ENCODE measurements around the gene SLC34A3. TPM values are rescaled to one million over a fixed set of nuclear protein-coding genes. Genes with fewer than 3 reads are reported as not detected.

SLC34A3 gene
- total and polyA plus RNA-seq, 2 of the 8 experiments (the other 6 are each of a cell fraction or from before 2014, with no cell fraction given), result 0.08 TPM; not detected in 1

DNA sequence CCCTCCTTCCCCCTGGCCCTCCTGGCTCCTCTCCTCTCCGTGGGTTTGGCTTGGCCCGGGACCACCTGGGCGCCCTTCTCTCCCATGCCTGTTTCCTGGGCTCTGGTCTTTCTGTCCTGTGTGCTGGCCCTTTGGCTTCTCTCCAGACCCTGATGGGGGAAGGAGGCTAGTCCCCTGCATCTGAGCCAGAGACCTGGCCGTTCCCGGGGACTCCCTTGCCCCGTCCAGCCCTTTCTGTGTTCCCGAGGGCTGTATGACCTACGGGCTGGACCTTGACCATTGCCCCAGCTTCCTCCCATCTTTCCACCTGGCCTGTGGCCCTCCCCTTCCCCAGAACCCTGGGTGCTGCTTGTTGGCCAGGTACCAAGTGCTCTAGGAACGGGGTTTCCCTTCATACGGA lies 32.8 kb downstream of the SLC34A3 start:
- Histone ChIP-seq H3K79me2 (ENCODE audit: control insufficient read depth in 1 of 2, insufficient read depth in 2 of 2, low read length in 2 of 2) (no peaks in the 10 kb centered on the region), H3K14ac (ENCODE audit: insufficient read length) (no peak overlapping the region), H3K23ac (ENCODE audit: insufficient read length) (no peak overlapping the region), H3K4me3 (ENCODE audit: extremely low read depth in 1 of 4, insufficient read depth in 2 of 4, low read depth in 3 of 4, low read length in 4 of 4) (no peak overlapping the region), H3K27me3 (replicated peaks in 1 of 4; ENCODE audit: control insufficient read depth in 3 of 4, extremely low read depth in 1 of 4, insufficient read depth in 3 of 4, low read length in 3 of 4) (no peaks in the 10 kb centered on the region), H2BK5ac (ENCODE audit: low read depth, low read length) (peak overlapping the region; percentile 44; the same call in 1 of the 2 replicates), H3K18ac (ENCODE audit: extremely low read depth, low read length) (no peak overlapping the region), H4K8ac (ENCODE audit: extremely low read depth, insufficient read depth, low read length) (no peak overlapping the region), H3K27ac (ENCODE audit: low read depth, low read length) (no peak overlapping the region), H3K9me3 (ENCODE audit: insufficient read depth in 2 of 2, low read depth in 1 of 2, low read length in 1 of 2) (no peaks in the 10 kb centered on the region), H3K4me1 (replicated peaks in 1 of 4; ENCODE audit: control insufficient read depth in 3 of 4, insufficient read depth in 4 of 4, low read length in 3 of 4) (no peaks in the 10 kb centered on the region), H2BK120ac (replicated peaks; ENCODE audit: low read depth, low read length) (no peak overlapping the region), H3K4me2 (ENCODE audit: insufficient read depth in 1 of 2, low read depth in 2 of 2, low read length in 2 of 2) (no peak overlapping the region), H4K5ac (ENCODE audit: insufficient read length, low read depth, low read length) (no peak overlapping the region), H2AFZ (ENCODE audit: low read length) (no peak overlapping the region), H4K91ac (replicated peaks; ENCODE audit: insufficient read length, low read length) (no peak overlapping the region), H3K9ac (replicated peaks in 1 of 4; ENCODE audit: extremely low read depth in 1 of 4, low read depth in 3 of 4, low read length in 3 of 4) (no peak overlapping the region), H2BK20ac (ENCODE audit: low read length) (no peak overlapping the region), H3K79me1 (ENCODE audit: low read depth, low read length) (no peaks in the 10 kb centered on the region), H3K56ac (replicated peaks; ENCODE audit: insufficient read length, low read depth, low read length) (no peak overlapping the region), H3K23me2 (ENCODE audit: low read depth, low read length) (no peaks in the 10 kb centered on the region), H3K4ac (replicated peaks; ENCODE audit: insufficient read length, low read depth, low read length) (no peak overlapping the region), H3K36me3 (ENCODE audit: control insufficient read depth in 2 of 4, insufficient read depth in 4 of 4, low read length in 3 of 4) (peaks cover 9 to 34% (median 24%) of the 10 kb centered on the region in 4 experiments), H2AK5ac (ENCODE audit: low read depth, low read length) (no peak overlapping the region), H4K20me1 (replicated peaks in 1 of 2; ENCODE audit: control insufficient read depth in 1 of 2, insufficient read depth in 2 of 2, low read length in 2 of 2) (peaks cover 0 to 10% of the 10 kb centered on the region in 2 experiments), H2BK12ac (ENCODE audit: low read depth, low read length) (no peak overlapping the region), H2BK15ac (ENCODE audit: low read length) (no peak overlapping the region)
- no peak for DNase-seq (ENCODE audit: low read depth in 1 of 2, low spot score in 2 of 2)
- ChIA-PET CTCF (ENCODE audit: partially characterized antibody) (interaction anchor here (3.2 to 5.3 kb wide), 2 partner anchors 16 to 26 kb away, joined by 10 to 29 read pairs; a partner anchor contains a TSS), POLR2A (ENCODE audit: partially characterized antibody) (interaction anchor here (47.8 to 69.9 kb wide), 2 partner anchors 7 to 29 kb away, joined by 1462 read pairs; partner anchors contain the start of genes CYSRT1, NDOR1, NELFB and RNF208)
- no peak for FAIRE-seq
- 89% methylated on average over 10 of the region's 10 CpGs; no CpG with 5 or more reads in 1 of the 2 experiments for WGBS, 2 experiments (ENCODE audit: extremely low coverage in 1 of 2, insufficient coverage in 1 of 2, insufficient read length in 1 of 2, insufficient replicate concordance in 2 of 2, low coverage in 1 of 2, low lambda C conversion rate in 2 of 2, missing lambda C conversion rate in 1 of 2)
- TF ChIP-seq SP1 (IDR thresholded peaks at IDR 0.05; ENCODE audit: low read depth, low read length) (no peak), CHD2 (IDR thresholded peaks at IDR 0.05; ENCODE audit: low read length) (no peak), POU5F1 (IDR thresholded peaks at IDR 0.05; ENCODE audit: low read depth, low read length) (no peak), TEAD4 (IDR thresholded peaks at IDR 0.05; ENCODE audit: low read depth, low read length) (no peak), PHF8 (conservative IDR thresholded peaks at IDR 0.05; ENCODE audit: low read depth, low read length) (no peak), NRF1 (IDR thresholded peaks at IDR 0.05; ENCODE audit: low read depth, low read length) (no peak), CHD1 (IDR thresholded peaks at IDR 0.05; ENCODE audit: low read depth, low read length) (no peak), FOSL1 (IDR thresholded peaks at IDR 0.05; ENCODE audit: insufficient read depth, low read depth, low read length) (no peak), RFX5 (IDR thresholded peaks at IDR 0.05; ENCODE audit: borderline replicate concordance, low read depth, low read length) (no peak), YY1 (IDR thresholded peaks at IDR 0.05; ENCODE audit: low read depth, low read length) (no peak), SUZ12 (IDR thresholded peaks at IDR 0.05; ENCODE audit: low read length) (no peak), TBP (IDR thresholded peaks at IDR 0.05; ENCODE audit: low read depth, low read length) (no peak), TAF1 (IDR thresholded peaks at IDR 0.05; ENCODE audit: low read depth, low read length) (no peak)
- TF ChIP-seq, protein P1, sequence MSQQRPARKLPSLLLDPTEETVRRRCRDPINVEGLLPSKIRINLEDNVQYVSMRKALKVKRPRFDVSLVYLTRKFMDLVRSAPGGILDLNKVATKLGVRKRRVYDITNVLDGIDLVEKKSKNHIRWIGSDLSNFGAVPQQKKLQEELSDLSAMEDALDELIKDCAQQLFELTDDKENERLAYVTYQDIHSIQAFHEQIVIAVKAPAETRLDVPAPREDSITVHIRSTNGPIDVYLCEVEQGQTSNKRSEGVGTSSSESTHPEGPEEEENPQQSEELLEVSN (IDR thresholded peaks at IDR 0.05), result no peak
- TF ChIP-seq, protein P2, sequence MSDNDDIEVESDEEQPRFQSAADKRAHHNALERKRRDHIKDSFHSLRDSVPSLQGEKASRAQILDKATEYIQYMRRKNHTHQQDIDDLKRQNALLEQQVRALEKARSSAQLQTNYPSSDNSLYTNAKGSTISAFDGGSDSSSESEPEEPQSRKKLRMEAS (IDR thresholded peaks at IDR 0.05), result no peak

Measured in H1 (cell line).